ENCODE results near the gene TNNT1.
"Not testable (repeated sequence)": the region's sequence is repeated elsewhere in the genome, so short reads cannot be mapped to it uniquely, and the experiment has no call there.

Gene TNNT1, protein sequence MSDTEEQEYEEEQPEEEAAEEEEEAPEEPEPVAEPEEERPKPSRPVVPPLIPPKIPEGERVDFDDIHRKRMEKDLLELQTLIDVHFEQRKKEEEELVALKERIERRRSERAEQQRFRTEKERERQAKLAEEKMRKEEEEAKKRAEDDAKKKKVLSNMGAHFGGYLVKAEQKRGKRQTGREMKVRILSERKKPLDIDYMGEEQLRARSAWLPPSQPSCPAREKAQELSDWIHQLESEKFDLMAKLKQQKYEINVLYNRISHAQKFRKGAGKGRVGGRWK

DNA sequence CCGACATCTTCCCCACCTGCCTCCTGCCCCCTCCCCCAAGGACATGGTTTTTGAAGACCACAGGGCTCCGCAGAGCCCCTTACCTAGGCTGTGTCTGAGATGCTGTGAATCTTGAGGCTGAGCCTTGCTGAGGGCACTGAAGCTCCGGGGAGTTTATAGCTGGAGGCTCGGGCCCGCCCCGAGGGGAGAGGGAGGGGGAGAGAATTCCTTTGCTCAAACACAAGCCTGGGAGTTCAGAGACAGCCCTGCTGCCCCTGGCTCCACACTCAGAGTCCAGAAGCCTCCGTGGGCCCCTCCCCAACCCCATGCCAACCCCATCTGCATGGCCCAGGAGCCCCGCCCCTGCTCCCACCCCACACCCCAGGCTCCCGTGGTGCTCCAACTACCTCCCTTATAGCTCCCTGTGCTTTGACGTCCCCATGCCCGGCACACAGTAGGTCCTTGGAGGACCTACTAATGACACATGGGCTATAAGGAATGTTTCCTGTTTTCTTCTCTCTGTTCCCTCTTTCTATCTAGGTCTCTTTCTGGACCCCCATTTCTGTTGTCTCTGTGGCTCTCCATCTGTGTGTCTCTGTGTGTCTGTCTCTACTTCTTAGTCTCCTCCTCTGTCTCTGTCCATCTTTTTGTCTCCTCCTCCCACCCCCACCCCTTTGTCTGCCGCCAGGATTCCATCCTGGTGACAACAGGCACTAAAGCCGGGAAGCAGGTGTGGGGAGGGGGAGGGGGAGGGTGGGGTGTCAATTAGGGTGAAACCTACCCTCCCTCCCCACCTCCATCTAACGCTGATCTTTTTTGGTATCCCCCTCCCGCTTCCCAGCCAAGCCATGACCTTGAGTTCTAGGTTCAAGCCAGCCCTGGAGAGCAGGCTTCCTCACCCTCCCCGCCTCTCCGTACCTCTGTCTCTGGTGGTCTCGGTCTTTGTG lies at the start of gene TNNT1:
TSS of gene TNNT1 (minus strand) at position 129 of the 926 bp plus-strand sequence. CDS start 2,049 bp downstream, outside the sequence.
- DNase-seq (ENCODE audit: low read depth): no peak

DNA sequence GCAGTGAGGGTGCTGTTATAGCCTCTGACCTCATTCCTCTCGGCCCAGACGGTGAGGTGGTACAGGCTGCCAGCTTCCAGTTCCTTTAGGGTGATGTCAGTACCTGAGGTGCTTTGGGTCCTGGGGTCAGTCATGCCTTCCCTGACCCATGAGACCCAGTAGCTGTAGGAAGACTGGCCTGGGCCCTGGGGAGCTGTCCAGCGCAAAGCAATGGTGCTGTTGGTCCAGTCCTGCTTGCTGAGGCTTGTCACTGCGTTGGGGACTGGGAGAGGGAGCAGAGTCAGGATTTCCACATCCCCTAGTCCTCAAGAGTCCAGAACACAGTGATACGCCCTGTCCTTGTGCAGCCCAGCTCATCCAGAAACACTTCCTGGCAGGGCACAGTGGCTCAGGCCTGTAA lies 49.6 kb upstream of the TNNT1 start:
- DNase-seq (ENCODE audit: low read depth): no peak

DNA sequence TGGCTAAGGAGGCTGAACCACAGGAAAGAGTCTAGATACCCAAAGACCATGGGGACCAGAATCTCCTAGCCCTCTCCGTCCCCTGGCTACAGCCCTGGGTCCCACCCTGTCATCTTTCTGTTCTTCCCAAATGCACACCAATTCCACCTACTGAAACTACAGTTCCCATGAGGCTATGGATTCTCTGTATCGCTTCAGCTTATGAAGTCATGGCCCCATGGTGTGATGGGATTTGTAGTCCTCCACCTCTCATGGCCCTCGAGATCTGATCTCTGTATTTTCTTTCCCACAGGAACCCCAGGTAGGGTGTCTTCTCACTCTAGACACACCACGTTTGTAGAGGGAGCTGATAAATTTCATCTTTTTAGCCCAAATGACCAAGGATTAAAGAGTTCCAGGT lies 48.5 kb upstream of the TNNT1 start:
- DNase-seq (ENCODE audit: low read depth): no peak

DNA sequence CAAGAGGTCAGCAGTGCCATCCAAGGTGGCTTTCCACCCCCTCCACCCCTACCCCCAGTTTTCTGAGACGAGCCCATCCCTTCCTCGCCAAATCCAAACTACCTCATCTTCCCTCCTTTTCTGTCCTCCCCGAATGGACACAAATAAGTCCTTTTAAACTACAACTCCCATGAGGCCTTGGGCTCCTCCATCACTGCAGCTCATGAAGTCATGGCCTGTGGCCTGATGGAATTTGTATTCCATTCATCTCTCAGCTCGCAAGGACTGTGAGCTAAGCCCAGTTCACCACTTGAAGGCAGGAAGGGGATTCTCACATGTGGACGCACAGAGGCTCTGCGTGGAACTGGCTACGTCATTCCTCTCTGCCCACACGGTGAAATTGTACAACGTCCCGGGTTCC lies 47.8 kb upstream of the TNNT1 start:
- no peak for DNase-seq (ENCODE audit: low read depth)

DNA sequence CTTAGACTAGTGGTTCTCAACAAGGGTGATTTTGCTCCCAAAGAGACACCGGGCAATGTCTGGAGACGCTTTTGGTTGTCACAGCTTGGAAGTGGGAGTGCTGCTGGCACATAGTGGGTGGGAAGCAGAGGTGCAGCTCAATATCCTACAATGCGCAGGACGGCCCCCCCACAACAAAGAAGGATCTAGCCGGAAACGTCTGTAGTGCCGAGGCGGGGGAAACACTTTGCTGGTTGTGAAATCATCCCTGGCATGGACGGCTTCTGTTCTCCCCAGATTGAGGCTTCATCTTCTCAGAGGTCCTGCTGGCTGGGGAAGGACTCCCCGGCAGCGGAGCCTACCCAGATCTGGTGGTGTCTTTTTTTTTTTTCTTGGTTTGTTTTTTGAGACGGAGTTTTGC lies 44.5 kb upstream of the TNNT1 start:
- DNase-seq (ENCODE audit: low read depth): no peak

DNA sequence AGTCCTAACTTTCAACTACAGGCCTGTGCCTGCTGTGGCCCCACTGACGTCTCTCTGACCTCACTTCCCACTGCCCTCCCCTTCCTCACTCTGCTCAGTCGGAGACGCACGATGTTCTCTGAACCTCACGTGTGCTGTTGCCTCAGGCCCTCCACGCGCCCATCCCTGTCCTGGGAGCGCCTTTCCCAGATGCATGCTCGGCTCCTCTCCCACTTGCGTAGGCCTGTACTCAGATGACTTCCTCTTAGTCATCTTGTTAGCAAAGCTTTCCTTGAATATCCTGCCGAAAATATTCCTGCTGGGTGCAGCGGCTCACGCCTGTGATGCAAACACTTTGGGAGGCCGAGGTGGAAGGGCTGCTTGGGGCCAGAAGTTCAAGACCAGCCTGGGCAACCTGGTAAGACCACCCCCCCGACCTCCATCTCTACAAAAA lies 40.4 kb upstream of the TNNT1 start:
- peak; percentile 92 for DNase-seq (ENCODE audit: low read depth)

DNA sequence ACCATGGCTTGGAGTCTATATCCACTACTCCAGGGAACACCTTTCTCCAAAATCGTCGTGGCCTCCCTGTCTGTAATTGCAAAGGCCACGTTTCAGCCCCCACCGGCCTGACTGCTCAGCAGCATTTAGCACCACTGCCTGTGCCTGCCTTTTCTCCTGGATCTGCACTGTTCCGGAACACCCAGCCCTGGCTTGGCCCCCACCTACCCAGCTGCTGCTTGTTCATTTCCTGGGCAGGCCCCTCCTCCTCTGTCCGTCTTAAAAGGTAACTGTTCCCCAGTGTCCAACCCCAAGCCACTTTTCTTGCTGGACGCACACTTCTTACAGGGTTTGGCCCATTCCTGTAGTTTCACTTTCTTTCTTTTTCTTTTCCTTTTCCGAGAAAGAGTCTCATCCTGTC lies 39.6 kb upstream of the TNNT1 start:
- no peak for DNase-seq (ENCODE audit: low read depth)

DNA sequence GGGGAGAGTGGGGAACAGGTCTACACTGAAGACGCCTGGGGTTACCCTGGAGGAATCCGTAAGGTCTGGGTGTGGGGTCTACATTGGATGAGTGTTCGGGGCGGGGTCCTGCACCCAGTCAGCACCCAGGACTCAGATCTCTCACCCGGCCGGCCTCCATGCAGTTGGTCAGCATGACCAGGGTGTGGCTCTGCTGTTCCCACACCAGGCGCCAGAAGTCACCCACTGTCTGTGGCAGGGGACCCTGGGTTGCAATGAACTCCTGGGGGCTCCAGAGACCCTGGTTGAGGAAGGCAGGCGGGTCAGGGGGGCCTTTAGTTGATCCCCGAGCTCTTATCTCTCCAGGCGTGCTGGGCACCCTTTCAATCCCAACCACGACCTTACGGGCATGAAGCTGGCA lies 37.1 kb upstream of the TNNT1 start:
- no peak for DNase-seq (ENCODE audit: low read depth)

DNA sequence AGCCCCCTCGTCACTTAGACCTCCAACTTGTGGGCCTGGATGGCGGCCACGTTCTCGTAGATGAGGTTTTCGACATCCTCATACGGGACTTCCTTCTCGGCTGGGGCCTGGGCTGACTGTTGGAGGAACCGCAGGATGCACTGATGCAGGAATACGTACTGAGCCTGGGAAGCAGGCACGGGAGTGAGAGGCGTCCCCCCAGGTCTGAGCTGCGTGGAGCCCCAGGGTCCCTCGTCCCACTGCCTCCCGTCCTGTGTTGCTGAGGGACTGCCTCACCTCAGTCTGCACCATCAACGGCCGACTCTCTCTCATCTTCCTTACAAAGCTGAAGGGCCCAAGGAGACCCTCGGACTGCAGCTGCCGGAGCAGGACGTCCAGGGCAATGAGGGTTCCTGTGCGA lies 32.7 kb upstream of the TNNT1 start:
- DNase-seq (ENCODE audit: low read depth): no peak

DNA sequence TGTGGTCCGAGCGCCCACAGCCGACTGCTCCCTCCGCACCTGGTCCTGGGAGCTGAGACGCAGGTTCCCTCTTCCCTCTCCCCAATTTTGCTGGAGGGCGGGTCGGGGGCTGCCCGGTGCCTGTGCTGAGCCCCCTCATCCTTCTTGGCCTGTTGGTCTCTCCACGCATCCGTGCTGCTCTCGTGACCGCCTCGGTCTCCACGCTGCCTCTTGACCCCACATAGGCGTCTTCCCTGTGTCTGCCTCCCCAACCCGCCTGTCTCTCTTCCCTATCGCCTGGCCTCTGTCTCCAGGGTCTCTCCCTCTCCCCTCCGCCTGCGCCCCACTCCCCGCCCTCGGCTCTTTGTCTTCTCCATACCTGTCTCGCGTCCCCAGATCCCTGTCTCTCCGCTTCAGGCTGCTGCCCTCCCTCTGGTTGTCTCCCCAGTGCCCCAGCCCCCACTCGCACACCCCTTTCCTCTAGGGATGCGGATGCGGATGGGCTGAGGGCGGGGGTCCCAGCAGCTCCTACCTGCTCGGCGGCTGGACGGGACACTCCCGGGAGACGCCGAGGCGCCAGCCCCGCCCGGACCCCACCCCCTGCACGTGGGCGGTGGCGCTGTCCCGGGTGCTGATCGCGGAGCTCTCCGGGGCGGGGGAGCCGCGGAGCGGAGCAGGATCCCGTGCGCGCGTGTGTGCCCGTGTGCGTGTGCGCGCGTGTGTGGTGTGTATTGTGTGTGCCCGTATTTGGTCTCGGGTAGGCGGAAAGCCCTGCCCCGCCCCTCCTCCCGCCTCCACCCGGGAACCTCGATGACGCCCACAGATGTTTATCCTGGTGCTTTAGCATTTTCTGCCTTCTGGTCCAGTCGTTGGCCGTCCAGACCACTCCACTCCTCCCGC lies 30.8 kb upstream of the TNNT1 start, which contains the start of gene SYT5:
TSS of gene SYT5 (minus strand) at position 684 of the 879 bp plus-strand sequence. CDS start 1,248 bp downstream, outside the sequence.
- no peak for DNase-seq (ENCODE audit: low read depth)

DNA sequence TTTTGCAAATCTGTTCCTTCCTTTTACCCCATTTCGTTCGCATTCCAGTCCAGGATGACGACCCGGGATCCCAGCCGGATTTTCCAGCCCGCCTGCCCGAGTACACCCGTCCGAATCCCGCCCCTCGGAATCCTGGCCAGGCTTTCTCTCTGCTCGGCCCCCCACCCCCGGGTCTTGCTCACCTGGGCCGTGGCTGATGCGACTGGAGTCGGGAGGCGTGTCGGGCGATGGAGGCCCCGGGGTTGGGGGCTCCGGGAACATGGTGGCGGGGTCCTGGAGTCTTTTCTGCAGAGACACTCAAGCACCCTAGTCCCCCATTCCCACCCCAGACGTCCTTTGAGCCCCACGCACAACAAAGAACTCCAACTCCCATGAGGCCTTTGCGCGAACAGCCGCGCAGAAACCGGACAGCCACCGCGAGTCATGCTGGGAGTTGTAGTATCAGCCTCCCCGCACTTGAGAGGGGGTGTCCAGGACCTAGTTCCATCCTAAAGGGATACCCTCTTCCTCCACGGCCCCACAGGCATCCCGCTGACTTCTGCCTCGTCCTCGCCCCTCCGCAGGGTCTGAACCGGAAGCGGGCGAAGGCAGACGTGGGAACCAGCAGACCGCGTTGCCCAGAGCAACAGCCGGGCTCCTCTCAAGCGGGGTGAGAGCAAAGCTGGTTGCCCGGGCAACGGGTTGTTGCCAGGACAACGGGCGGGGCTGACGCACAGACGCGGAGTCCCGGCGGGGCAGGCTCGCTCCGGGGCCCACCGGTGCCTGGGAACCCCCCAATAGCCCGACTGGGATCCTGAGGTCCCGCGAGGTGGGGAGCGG lies 30.0 kb upstream of the TNNT1 start:
- DNase-seq (ENCODE audit: low read depth): peak; percentile 75

DNA sequence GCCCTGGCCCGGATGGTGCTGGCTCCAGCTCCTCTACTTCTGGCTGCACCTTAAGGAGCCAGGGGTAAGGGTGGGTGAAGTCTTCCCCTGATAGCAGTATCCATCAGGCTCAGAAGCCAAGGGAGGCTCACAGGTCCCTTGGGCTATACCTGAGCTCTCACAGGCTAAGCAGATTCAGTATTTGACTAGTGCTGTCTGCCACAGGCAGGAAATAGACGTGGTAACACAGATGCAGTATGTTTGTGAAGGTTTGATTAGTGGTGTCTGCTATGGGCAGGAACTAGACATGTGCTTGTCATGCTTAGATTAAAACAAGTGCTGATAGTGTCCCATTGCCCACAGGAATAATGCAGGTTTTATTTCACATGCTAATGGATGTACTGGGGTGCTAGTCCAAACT lies 27.1 kb upstream of the TNNT1 start:
- no peak for DNase-seq (ENCODE audit: low read depth)

DNA sequence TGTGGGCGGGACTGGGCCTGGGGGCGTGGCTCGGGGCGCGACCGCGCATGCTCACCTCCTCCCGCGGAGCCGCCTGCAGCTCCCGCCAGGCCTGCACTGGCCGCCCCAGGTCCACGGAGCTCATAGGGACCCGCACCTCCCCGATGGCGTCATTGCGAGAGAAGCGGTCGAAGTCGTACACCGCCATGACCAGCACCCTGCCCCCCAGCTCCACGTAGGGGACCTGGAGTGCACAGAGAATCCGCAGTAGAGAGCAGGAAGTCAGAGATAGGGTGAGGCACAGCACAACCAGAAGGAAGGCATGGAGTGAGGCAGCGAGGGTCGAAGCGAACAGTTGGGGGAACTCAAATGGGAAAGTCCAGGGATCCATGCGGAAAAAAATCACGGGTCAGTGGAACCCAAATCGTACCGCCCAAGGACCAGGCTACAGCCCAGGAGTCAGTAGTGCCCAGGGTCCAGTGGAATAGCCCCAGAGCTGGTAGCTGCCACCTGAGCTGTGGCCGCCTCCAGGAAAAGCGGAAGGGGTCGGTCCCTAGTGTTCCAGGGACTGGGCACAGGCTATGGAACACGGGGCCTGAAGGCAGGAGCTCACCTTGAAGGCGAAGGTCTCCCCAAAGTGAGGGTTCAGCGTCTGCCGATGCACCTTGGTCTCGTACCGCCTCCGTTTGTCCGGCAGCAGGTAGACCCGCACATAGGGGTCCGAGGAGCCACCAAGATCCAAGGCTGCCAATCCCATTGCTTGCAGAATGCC lies 26.3 kb upstream of the TNNT1 start:
- DNase-seq (ENCODE audit: low read depth): no peak

DNA sequence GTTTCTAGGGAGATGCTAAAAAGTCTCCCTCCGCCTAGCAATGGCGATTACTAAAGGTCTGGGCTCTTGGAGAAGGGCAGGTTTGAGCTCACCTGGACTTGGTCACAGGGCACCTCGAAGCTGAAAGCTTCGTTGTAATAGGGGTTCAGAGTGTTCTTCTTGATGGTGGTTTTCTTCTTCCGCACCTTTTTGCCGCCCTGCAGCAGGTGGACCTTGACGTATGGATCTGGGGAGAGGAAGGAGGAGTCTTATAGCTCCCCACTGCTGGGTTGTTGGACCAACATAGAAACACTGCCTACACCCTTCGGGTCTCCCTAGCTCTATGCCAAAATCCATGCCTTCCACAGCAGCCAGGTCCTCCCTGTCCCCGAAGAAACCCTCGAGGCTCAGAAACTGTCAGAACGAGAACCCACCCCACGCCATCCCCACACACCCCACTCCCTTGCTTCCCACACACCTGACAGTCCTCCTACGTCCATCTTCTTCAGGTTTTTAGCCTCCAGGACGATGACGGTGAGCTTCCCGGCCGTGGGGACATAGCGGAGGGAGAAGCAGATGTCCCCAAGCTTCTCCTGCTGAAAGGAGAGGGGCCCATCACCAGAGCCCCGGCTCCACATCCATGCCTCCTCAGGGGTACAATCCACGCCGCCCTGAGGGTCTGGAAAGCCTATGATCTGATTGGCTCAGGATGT lies 25.6 kb upstream of the TNNT1 start:
- no peak for DNase-seq (ENCODE audit: low read depth)

DNA sequence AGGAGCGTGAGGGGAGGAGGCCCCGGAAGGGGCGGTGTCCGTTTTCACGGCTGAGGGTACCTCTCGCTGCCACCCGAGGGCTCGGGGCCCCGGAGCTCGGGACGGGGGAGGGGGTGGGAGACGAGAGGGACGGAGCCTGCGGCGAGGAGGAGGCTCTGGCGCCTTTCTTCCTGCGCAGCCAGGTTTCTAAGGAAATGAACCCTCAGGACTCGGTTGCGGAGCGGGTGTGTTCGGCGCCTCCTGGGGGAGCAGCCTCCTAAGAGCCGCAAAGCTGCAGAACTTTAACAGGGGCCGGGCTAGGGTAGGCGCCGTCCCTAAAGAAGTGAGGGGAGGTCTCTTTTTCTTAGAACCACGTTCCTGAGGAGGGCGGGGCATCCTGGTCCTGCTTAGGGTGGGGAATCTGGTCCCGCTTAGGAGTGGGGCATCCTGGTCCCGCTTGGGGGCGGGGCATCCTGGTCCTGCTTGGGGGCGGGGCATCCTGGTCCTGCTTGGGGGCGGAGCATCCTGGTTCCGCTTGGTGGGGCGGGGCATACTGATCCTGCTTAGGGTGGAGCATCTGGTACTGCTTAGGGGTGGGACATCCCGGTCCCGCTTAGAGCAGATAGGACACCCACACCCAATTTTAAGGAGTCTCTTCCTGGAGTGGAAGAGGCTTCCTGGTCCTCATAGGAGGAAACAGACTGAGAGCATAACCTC lies 24.9 kb upstream of the TNNT1 start:
- DNase-seq (ENCODE audit: low read depth): peak; percentile 62

DNA sequence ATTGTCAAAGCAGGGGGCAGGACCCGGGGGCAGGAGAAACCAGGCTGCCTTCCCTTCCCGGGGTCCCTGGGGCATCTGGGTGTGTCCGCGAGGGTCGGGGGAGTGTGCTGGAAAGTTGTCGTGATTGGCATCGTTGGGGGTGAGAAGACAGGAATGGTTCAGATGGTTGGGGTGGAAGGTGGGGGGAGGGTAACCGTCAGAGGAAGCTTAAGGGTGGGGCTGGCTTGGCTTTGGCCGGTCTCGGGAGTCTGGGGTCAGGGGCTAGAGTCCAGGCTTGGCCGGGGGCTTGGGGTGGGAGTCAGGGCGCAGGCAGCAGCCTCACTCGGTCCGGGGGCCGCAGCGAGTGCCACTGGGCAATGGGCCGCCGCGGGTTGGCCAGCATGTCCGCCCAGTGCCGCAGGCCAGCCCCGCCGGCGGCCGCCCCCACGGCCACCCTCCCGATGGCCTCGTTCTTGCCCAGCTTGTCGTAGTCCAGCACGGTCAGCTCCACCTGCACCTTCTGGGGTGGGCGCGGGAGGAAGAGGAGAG lies 24.2 kb upstream of the TNNT1 start:
- no peak for DNase-seq (ENCODE audit: low read depth)

DNA sequence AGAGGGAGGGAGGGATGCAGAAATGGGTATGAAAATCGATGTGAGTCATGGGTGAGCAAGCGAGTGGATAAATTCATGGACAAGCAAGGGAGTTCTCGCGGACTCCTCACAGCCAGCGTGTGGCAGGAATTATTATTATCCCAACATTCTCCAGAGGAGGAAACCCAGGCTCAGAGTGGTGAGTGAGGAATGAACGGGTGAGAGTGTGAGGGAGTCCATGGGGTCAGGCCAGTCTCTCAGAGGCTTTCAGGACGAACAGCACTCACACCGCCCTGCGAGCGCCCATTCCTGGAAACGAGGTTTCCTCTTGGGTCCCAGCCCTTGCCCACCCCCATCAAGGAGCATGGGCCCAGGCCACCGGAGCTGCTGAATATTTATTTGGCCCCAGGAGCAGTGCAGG lies 23.7 kb upstream of the TNNT1 start:
- peak; percentile 10 for DNase-seq (ENCODE audit: low read depth)

DNA sequence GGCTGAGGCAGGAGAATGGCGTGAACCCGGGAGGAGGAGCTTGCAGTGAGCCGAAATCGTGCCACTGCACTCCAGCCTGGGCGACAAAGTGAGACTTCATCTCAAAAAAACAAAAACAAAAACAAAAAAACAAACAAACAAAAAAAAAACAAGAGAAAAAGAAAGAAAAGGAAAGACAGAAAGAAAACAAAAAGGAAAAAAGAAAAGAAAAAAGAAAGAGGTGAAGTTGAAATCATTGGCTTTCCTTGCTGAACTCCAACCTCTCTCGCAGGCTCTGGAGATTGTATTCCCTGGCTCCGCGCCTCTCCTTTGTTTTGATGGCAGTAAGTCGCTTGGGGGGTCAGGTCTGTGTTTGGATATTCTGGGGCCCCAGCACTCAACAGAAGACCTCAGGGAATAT lies 23.3 kb upstream of the TNNT1 start:
- DNase-seq (ENCODE audit: low read depth): not testable (repeated sequence)

DNA sequence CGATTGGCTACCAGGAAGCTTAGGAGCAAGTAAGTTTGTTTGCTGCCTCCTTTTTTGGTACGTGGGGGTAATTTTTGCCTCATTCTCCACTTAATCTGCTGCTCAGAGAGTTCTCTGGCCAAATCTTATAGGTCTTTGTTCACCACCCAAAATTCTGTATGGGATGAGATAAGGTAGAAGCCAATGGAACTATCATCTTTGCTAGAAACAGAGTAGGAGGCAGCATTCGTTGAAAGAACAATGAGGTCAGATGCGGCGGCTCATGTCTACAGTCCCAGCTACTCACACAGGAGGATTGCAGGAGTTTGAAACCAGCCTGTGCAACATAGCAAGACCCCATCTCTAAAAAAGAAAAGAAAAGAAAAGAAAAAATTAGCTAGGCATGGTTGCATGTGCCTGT lies 22.4 kb upstream of the TNNT1 start:
- DNase-seq (ENCODE audit: low read depth): no peak
